Panc1 (cell line): ENCODE results near the gene CAMP.

Experiments used
- POLR2AphosphoS5 ChIP-seq: IDR thresholded peaks from 2 replicates; pipeline ENCODE4 v1.6.1; 2012; ENCODE audit warnings: mild to moderate bottlenecking, low read depth, low read length, moderate library complexity
- SIN3A ChIP-seq: IDR thresholded peaks from 2 replicates; pipeline ENCODE4 v1.6.1; 2012; ENCODE audit warnings: low read depth, mild to moderate bottlenecking, low read length, moderate library complexity, borderline replicate concordance; ENCODE audit not compliant: insufficient read depth
- TCF7L2 ChIP-seq: IDR thresholded peaks from 2 replicates; pipeline ENCODE4 v1.6.1; 2011; ENCODE audit warnings: mild to moderate bottlenecking, low read depth, low read length, inconsistent platforms
- TF ChIP-seq, protein P1 (sequence below): fragments of 450-650 bp; IDR thresholded peaks from 2 replicates; pipeline ENCODE4 v1.5.1; 2017; ENCODE audit warnings: mild to moderate bottlenecking
- TF ChIP-seq, protein P2 (sequence below), 2 experiments: IDR thresholded peaks; 2 replicates each; pipeline ENCODE4 v1.6.1; 2011 to 2012; ENCODE audit warnings: low read depth in 2 of 2, control low read depth in 1 of 2, low read length in 1 of 2, mild to moderate bottlenecking in 1 of 2, moderate library complexity in 1 of 2; ENCODE audit not compliant: insufficient read depth in 1 of 2

DNA sequence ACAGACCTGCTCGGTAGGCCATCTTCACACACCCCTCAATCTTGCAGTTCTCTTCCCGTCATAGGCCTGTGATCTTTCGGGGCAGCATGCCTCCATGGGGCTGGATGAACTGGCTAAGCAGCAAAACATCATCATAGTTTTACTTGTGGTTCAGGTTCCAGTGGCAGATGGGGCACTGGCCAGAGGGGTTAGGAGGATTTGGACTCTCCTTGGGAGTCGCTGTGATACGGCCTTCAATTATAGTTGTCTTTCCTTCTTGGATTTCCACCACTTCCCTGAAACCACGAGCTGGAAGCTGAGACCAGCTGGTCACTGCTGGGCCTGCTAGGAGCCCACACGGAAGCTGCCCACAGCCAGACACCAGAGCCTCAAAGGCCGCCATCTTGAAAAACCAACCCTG lies 33.3 kb downstream of the CAMP start:
- TF ChIP-seq, protein P1, sequence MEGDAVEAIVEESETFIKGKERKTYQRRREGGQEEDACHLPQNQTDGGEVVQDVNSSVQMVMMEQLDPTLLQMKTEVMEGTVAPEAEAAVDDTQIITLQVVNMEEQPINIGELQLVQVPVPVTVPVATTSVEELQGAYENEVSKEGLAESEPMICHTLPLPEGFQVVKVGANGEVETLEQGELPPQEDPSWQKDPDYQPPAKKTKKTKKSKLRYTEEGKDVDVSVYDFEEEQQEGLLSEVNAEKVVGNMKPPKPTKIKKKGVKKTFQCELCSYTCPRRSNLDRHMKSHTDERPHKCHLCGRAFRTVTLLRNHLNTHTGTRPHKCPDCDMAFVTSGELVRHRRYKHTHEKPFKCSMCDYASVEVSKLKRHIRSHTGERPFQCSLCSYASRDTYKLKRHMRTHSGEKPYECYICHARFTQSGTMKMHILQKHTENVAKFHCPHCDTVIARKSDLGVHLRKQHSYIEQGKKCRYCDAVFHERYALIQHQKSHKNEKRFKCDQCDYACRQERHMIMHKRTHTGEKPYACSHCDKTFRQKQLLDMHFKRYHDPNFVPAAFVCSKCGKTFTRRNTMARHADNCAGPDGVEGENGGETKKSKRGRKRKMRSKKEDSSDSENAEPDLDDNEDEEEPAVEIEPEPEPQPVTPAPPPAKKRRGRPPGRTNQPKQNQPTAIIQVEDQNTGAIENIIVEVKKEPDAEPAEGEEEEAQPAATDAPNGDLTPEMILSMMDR, result no peak
- no peak for TF ChIP-seq POLR2AphosphoS5
- TF ChIP-seq, protein P2, sequence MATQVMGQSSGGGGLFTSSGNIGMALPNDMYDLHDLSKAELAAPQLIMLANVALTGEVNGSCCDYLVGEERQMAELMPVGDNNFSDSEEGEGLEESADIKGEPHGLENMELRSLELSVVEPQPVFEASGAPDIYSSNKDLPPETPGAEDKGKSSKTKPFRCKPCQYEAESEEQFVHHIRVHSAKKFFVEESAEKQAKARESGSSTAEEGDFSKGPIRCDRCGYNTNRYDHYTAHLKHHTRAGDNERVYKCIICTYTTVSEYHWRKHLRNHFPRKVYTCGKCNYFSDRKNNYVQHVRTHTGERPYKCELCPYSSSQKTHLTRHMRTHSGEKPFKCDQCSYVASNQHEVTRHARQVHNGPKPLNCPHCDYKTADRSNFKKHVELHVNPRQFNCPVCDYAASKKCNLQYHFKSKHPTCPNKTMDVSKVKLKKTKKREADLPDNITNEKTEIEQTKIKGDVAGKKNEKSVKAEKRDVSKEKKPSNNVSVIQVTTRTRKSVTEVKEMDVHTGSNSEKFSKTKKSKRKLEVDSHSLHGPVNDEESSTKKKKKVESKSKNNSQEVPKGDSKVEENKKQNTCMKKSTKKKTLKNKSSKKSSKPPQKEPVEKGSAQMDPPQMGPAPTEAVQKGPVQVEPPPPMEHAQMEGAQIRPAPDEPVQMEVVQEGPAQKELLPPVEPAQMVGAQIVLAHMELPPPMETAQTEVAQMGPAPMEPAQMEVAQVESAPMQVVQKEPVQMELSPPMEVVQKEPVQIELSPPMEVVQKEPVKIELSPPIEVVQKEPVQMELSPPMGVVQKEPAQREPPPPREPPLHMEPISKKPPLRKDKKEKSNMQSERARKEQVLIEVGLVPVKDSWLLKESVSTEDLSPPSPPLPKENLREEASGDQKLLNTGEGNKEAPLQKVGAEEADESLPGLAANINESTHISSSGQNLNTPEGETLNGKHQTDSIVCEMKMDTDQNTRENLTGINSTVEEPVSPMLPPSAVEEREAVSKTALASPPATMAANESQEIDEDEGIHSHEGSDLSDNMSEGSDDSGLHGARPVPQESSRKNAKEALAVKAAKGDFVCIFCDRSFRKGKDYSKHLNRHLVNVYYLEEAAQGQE (IDR thresholded peaks at IDR 0.05; ENCODE audit: insufficient read depth in 1 of 2, low read depth in 2 of 2, low read length in 1 of 2), result no peak
- TF ChIP-seq SIN3A, result no peak
- no peak for TF ChIP-seq TCF7L2
